HG03175 (cell line): ENCODE results near the gene PSIP1.
"Not testable (repeated sequence)": the region's sequence is repeated elsewhere in the genome, so short reads cannot be mapped to it uniquely, and the experiment has no call there.

ENCODE experiments used
- ATAC-seq: cut with Tn5 transposase; IDR thresholded peaks from one replicate; pipeline ENCODE4 v1.9.1; 2021; ENCODE audit warnings: mild to moderate bottlenecking, moderate library complexity; ENCODE audit not compliant: unreplicated experiment

Gene PSIP1

DNA sequence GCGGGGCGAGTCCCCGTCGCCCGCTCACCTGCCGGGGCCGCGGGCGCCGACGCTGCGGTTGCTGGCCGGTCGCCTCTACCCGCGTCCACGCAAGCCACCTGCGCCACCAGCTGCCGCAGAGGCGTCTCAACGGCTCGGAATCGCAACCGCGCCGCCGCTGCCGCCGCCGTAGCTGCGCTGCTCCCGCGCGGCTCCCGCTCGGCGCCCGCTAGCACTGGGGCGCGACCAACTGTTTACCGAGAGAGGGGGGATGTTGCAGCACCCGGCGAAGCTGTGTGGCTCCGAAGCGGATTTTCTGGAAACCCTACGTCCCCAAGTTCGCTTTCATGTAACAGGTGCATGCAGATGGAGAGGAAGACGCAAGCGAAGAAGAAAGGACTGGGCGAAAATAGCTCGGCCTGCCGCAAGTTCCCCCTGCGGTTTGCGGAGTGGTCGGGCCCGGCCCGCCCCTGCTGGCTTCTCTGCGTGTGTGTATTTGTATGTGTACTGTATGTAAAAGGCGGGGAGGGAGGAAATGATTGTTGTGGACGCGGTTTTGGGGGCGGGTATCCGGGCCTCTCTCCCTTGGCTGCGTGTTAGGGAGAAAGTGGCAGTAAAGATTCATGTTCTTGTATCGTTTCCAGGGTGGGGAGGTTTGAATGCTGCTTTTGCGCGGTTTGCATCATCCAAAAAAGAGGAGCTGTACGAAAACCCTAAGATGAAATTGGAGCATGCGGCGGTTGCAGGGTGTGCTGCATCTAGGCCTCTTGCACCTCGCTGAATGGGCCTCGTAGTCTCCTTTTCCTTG lies at the start of gene PSIP1:
Gene PSIP1 (minus strand): TSS at position 182 of the 787 bp plus-strand sequence. CDS start 782 bp downstream, outside the sequence.
- peak; percentile 81 for ATAC-seq

DNA sequence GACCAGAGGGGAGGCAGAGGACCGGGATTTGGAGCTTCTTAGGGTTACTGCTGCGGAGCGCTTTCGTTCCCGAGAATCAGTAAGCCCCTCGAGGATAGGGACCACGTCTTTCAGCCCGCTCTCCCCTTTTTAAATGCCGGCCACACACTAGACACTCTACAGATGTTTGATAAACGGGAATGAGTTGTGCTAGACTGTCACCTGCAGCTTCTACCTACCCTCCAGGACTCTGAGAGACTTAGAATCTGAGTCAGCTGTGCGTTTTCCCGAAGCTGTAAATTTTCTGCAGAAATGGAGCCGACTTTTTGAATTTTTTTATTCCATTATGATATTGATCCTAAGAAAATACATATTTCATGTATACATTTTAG lies 42.7 kb upstream of the PSIP1 start:
- ATAC-seq: peak; percentile 19

DNA sequence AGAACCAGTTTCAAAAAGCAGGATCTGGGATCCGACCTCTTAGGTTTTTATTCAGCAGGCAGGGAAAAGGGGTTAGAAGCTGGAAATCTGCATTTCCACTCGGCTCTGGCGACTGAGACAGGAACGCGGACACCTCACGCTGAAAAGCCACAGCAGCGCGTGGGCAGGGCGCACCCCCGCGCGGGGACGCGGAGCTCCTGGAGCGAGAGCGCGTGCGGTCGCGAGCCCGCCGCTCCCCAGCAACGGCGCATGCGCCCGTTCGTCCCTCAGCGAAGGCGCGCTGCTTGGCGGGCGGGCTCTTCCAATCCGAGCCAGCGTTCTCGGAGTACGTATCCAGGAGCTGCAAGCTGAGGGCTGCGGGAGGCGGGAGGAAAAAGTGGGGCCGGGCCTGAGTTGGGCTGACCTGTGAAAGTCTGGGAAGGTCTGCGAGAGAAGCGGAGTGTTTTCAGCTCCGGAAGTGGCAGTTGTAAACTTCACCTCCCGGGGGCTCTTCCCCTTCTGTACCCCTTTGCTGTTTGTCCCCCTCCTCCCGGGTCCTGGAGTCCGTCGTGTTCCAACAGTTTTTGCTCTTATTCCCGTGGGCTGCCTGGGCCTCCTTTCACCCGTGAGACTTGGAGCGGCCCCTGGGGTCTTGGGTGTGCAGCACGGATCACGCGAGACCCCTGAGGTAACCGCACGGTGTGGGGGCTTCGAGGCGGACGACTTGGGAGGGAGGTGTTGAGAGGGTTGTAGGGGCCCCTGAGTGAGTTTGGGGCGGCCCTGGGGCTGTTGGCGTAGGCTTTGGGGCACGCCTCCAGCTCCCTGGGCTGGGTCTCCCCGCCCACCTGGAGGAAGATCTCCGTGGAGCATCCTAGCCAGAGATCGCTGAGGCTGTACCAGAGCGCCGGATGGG lies 42.1 kb upstream of the PSIP1 start, which contains the start of gene CCDC171:
Gene CCDC171 (plus strand): TSS at position 408 of the 892 bp plus-strand sequence. CDS start 11,046 bp downstream, outside the sequence.
- peak; percentile 73 for ATAC-seq

DNA sequence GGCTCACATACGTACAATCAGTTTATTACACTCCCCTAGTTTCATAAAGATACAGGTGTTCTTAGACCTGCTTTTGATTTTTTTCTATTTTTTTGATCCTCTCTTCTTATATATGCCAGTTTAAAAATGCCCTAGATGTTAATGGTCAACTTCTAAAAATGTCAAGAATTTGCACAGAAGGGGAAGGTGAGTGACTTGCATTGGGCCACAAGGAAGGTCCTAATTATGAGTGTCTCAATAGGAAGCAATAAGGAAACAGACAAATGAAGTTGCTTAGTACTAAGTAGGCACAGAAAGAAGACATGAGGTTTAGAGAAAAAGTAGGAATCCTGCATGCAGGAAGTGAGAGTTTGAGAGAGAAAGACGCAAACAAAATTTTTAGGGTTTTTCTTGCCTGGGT lies 38.8 kb upstream of the PSIP1 start:
- no peak for ATAC-seq

DNA sequence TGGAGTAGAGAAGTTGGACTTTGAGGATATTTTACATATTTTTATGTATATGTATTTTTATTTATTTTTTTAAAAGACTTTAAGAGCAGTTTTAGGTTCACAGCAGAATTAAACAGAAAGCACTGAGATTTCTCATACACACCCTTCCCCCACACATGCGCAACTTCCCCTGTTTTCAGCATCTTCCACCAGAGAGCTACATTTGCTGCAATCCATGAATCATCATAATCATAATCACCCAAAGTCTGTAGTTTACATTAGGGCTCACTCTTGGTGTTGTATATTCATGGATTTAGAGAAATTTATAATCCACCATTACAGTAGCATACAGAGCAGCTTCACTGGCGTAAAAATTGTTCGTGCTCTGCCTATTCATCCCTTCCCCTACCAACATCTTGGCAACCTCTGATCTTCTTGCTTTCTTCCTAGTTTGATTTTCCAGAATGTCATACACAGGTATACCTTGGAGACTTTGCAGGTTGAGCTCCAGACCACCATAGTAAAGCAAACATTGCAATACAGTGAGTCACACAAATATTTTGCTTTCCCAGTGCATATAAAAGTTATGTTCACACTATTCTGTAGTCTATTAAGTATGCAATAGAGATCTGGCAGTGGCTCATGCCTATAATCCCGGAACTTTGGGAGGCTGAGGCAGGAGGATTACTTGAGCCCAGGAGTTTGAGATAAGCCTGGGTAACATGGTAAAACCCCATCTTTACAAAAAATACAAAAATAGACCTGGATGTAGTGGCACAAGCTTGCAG lies 32.5 kb upstream of the PSIP1 start:
- ATAC-seq: no peak

DNA sequence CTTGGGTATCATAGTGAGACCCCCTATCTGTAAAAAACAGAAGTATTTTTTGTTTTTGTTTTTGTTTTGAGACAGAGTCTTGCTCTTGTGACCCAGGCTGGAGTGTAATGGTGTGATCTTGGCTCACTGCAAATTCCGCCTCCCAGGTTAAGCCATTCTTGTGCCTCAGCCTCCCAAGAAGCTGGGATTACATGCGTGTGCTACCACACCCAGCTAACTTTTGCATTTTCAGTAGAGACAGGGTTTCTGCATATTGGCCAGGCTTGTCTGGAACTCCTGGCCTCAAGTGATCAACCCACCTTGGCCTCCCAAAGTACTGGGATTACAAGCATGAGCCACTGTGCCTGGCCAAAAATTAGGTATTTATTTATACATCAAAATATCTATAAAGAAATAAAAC lies 31.9 kb upstream of the PSIP1 start:
- ATAC-seq: no peak

DNA sequence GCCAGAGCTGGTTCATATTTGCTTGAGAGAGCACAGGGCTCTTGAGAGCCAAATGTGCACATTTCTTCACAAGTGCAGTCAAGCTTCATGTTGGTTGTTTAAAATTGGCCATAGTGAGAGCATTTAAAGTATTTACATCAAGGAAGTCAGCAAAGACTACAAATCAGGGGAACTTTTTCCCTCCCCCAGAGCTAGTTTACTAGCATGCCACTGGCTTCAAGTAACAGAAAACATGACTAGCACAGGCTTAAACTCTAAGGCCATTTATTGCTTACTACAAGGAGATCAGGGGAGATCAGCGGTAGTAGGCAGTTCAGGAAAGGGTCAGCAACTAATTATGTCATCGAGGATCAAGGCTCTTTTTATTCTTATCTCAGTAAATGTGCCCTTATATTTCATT lies 31.1 kb upstream of the PSIP1 start:
- no peak for ATAC-seq

DNA sequence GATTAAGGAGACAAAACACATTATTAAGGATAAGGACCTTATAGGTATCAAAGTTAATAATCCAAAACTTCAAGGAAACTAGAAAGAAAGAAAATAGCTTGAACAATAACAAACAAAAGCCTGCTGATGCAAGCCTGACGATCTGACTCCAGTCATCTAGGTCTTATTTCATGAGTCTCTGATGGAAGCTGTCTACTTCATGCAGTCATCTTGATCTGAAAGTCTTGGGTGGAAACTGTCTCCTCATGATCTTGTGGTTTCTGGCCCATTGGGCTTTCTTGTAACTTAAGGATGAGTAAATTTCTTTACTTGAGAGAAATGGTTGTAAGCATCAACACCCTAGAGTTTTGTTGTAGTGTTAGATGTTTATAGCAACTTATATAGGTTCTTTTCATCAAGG lies 20.6 kb upstream of the PSIP1 start:
- peak; percentile 30 for ATAC-seq

DNA sequence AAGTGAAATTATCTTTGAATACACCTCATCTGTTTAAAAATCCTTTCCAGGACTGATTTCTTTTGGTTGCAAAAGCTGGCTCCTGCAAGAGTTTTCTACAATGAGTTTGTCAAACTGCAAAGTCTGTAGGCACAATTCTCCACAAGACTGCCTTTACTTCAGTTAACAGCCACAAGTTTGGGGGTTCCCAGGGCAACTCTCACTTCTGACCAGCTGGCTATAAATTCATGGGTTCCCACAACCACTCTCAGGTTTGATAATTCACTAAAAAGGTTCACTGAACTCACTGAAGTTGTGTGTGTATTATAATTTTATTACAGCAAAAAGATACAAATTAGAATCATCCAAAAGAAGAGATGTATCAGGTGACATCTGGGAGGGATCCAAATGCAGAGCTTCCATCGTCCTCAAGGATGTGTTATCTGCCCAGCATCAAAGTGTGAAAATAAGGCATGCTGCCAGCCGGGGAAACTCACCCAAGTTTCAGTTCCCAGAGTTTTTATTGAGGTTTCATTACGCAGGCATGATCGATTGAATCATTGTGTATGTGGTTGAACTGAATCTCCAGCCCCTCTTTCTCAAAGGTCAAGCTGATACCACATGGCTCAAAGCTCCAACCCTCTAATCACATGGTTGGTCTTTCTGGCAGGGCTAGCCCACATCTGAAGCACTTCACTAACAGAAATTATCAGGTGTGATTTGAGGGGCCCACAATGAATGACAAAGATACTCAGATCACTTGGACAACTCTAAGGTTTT lies 19.0 kb upstream of the PSIP1 start:
- peak; percentile 90 for ATAC-seq

DNA sequence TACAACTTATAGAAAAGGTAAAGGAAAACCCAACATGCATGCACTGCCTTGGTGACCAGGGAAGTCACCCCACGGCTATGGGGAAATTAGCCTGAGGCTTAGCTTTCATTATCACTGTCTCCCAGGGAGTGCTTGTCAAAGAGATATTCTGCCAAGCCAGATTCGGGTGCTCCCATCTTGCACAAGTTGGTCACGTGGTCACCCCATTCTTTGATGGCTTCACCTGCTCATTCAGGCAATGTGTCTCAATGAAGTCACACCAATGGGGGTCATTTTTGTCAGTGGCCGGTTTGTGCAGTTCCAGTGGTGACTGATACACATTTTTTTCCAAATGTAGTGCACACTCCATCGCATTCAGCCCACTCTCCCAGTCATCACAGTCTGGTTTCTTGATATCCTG lies 16.3 kb upstream of the PSIP1 start:
- not testable (repeated sequence) for ATAC-seq

DNA sequence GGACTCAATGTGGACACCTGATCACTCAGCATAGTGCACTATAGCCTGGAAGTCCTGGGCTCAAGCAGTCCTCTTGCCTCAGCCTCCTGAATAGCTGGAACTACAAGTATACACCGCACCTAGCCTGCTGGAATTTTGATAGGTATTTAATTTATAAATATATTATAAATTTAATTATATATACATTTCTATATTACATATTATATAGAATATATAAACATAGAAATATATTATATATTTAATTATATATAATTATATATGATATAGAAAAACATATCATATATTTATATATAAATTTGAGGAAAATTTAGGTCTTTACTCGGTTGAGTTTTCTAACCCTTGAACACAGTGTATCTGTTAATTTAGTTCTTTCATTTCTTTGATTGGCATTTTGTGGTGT lies 15.2 kb upstream of the PSIP1 start:
- no peak for ATAC-seq

DNA sequence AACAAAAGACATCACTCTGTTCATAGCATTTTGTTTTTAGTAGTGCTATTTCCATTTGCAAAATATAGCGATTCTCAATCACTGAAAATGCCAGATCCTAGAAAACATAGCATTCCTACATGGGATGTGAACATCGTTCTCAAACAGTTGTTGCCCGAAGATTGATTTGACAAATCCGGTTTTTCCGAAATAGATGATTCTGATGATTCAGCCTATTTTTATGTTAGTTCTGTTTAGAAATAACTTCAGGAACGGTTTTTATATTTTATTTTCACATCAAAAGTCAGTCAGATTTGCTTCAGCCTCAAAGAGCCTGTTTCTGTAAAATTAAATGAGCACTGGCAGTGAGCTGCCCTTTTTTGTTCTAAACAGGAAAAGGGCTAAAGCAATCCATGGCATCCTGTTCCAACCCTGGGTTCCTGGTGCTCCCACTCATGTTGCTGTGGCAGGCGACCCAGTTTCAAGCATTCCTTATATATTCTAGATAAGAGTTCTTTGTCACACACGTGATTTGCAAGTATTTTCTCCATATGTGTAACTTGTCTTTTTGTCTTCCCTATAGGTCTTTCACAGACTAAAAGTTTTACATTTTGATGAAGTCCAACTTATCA lies 14.2 kb upstream of the PSIP1 start:
- ATAC-seq: no peak

DNA sequence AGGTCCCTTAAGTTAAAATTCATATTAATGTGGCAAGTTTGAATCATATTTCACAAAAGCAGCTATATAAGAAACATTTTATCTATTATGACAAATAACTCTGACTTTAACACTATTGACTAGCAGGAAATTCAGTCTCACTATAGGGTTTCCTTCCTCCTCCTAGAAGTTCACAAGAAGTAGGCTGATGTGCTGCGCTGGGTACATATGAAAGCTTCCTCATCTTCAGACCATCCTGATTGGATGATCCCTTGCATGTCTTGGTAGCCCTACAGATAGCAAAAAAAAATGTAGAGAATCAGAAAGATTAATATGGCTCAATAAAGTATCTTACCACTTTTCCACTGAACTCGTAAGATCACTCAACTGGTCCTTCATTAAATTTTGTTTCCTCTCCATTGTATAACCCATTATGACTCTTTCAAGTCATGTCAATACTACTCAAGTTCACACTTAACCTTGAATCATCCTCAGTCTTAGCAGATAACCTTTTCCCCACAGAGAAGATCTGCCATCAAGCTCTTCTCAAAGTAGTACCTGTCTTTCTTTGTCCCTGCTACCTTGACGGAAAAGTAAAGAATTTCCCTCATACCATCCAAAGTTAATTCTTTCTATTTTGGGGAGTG lies 11.5 kb upstream of the PSIP1 start:
- ATAC-seq: no peak

DNA sequence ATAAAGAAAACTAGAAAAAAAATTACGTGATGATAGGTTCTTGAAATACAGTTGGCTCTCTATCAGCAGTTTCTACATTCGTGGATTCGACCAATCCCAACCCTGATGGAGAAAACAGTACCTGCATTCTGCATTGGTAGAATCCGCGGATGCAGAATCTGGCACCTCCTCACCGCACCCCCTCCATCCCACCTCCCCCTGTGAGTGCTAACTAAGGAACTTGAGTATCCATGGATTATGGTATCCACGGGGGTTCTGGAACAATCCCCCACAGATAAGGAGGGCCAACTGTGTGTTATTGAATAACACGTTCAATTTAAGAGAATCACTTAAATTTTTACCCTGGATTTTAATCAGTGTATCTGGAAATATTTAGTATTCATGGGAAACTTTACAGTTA lies 10.5 kb upstream of the PSIP1 start:
- ATAC-seq: no peak

DNA sequence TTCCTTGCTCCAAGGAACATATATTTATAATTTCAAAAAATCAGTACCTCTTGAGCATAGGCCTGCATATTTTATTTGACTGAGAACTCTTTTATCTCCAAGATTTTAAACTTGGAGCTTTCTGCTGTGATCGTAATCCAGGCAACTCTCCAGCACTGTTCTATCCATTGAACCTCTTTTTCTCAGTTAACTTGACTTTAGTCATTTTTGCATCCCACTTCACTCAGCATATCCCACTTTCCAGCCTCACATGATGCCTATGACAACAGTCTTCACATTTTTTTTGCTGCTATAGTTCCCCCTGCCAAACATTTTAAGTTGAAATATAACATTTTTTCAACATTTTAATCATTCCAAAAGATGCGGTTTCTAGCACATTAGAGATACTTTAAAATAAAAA lies 9.1 kb upstream of the PSIP1 start:
- no peak for ATAC-seq

DNA sequence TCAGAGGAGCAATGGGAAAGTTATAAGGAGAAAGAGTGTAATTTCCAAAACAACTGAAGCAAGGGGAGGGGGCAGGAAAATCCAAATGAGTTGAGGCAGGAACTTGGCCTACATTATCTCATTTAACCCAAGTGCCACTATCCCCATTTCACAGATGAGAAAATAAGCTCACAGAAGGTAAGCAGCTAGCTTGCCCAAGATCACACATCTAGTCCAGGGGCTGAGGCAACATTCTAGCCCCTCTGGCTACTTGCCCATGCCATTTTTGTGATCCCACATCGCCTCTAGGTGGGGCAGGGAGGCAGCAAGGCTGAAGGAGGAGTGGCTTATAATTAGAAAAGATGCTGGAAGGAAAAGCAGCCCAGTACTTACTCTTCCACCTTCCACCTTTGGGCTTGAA lies 2.6 kb upstream of the PSIP1 start:
- no peak for ATAC-seq

DNA sequence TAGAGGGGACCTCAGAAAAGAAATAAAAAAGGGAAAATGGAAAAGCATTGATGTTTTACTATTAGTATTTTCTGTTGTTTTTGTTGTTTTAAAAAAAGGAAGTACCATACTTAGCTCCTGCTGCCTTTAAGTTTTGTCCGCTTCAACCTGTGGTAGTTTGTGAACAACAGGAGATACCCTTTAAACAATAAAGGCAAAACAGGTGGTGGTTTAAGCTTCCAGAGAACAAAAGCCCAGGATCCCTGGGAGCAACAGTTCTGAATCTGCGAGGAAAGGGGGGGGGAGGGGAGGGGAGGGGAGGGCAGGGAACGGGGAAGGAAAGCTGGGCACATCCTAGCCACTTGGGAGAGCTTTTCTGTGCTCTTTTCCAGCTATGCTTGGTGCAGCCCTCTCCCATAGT lies 2.1 kb upstream of the PSIP1 start:
- no peak for ATAC-seq

DNA sequence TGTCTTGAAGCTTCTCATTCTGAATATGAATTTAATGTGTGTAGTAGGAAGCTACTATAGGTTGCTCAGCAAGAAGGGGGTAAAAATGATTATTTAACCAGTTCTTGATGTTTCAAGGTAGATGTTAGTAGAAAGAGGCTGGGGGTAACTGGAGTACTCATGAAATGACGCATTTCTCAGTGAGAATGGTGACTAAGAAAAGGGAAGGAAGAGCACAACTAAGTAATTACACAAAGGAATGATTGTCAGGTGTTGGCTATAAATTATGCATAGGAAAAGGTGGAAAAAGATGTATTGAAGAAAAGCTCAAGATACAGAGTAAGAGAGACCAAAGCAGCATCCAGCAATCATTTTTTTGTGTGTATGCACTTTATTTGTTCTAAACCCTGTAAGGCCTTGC lies 1.4 kb upstream of the PSIP1 start:
- no peak for ATAC-seq

DNA sequence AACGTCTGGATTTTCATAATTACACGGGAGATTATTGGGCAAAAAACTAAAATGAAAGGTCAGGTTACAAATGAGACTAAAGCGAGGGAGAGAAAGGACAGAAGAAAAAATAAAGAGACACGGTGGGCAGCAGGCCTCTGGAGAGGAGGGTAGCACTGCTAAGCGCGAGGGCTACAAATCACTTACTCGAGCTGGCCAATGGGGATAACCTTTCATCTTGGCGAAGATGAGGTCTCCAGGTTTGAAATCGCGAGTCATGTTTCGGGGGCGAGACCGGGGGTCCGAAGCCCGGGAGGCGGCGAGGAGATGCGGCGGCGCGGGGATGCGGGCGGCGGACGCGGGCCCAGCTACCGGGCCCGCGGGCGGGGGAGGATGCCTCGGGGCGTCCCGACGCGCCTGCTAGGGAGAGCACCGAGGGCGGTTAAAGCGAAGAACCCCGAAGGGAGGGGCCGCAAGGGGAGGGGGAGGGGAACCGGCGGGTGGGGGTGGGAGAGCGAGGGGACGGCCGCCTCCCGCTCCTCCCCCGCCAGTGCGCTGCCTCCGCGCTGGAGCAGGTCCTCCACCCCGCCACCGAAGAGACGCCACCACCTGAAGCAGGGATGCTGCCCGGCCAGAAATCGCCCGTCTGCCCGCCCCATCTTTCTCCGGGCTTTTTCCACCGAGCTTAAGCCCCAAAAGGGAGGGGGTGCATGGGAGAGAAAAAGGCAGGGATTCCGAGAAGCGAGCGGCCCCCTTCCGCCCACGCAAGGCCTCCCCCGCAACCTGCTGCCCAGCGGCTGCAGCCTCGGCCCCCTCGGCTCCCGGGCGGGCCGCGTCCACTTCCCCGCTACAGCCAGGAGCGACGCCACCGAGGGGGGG lies 610 bp downstream of the PSIP1 start:
- peak; percentile 43 for ATAC-seq
